Fibroblast of peridontal ligament (primary cell): ENCODE results near the gene CACNG7.

Experiments used
- DNase-seq: peaks from one replicate; pipeline ENCODE4 v3.0.0-alpha.2; 2010; ENCODE audit errors: extremely low read depth

The CACNG7 gene

GRCh38 chr19:53983457-53984289, 74.6 kb downstream of the CACNG7 start:
- DNase-seq = no peak

- DNase-seq = no peak
These were observed 76.8 kb downstream of the CACNG7 start for GRCh38 chr19:53985863-53986262.

- no peak for DNase-seq
These were observed 79.9 kb downstream of the CACNG7 start for GRCh38 chr19:53988981-53989380.

- DNase-seq = no peak
These were observed 80.8 kb downstream of the CACNG7 start for GRCh38 chr19:53989600-53990533.

- DNase-seq = peak; percentile 7
These were observed 82.4 kb downstream of the CACNG7 start, which contains the start of gene CACNG6 for GRCh38 chr19:53991224-53992113. Gene CACNG6, plus strand, starts transcription at chr19:53991637. Its CDS starts 1,241 bp downstream, at chr19:53992878.

GRCh38 chr19:53992211-53992610, 83.1 kb downstream of the CACNG7 start:
- DNase-seq = no peak

GRCh38 chr19:53992815-53993214, 83.7 kb downstream of the CACNG7 start:
- DNase-seq = no peak

GRCh38 chr19:53993448-53993847, 84.4 kb downstream of the CACNG7 start:
- DNase-seq = no peak
